ENCODE data around the gene KLK10.

KLK10 gene

DNA sequence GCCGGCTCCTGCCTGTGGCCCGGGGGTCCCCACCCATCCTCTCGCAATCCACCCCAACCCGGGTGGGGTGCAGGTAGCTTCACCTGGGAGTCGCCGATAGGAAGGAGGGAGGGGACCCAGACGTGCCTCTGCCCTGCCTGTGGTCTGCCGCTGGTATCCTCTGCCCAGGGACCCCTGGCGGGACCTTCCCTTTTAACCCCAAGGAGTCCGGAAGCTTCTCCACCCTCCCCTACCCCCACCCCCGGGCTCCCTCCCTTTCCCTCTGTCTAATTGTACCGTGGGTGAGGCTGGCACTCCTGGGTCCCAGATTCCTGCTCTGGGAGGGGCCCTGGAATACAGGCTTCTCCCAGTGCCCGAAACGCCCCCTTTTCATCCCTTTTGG lies at the start of gene KLK10:
KLK10 (minus strand) TSS at position 166 of the 382 bp plus-strand sequence. CDS start 579 bp downstream, outside the sequence.
- DNase-seq (ENCODE audit: low read depth), result no peak

DNA sequence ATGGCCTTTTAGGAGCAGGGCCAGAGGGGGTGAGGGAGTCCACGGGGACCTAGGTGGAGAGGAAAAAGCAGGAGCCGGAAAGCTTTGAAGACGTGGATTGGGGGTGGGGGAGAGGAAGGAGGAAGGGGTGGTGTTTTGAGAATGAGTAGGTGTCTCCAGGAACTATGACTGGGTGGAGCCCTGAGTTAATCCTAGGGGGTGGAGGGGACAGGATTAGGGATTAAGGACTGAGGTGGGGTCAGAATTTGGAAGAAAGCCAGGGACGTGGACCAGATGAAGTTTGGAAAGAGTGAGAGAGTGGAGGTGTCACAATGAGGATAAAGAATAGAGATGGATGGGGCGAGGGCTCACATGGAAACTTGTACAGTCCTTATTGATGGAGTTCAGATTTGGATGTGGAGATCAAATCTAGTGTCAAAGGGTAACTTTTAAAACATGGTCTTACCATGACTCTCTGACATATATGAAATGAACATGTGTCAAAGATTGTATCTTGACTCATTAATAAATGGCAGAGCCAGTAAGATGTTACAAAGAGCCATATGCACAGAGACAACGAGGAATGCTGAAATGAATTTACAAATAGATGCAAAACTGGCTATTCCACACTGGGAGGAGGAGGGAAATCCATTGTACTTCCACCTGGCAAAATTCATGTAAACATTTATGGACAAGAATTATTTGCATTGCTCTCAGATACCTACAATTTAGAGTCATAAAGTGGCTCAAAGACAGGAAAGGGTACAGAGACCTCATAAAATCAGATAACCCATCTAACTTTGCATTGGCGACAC lies 47.1 kb upstream of the KLK10 start:
- DNase-seq (ENCODE audit: low read depth), result no peak

DNA sequence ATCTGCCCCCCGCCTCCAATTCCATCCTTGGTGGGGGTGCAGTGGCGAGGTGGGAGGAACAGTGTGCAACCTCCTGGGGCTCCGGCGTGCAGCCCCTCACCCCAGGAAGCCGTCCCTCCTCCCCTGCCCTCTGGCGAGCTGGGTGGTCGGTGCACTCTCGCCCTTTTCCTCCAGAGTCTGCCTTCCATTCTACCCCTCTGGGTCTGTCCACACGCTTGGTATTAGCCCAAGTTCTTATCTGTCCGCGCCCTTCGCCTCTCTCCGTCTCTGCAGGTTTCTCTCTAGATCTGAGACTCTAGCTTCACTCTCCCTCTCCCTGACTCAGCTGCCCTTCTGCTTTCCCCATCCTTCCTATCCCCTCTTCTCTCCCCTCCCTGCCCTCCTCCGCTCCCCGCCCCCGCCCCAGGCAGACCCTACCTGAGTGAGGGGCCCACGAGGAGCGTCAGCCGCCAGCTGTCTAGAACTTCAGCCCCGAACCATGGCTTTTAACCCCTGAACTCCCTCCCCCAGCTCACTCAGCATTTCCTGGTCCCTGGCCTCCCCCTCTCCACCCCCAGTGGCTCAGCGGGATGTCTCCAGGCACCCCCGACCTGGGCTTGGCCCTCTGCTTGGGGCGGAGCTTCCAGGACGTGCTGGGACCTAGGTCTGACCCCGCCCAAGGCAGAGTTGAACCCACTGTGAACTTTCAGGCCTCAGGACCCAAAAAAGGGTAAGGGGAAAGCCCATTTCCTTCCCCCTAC lies 45.9 kb upstream of the KLK10 start:
- no peak for DNase-seq (ENCODE audit: low read depth)

GRCh38 chr19:51064534-51065220 lies 45.2 kb upstream of the KLK10 start, which contains the start of gene KLK13:
Gene KLK13, minus strand, starts transcription at chr19:51065092. Its CDS starts 25 bp downstream, at chr19:51065067.
- DNase-seq (ENCODE audit: low read depth), result no peak

DNA sequence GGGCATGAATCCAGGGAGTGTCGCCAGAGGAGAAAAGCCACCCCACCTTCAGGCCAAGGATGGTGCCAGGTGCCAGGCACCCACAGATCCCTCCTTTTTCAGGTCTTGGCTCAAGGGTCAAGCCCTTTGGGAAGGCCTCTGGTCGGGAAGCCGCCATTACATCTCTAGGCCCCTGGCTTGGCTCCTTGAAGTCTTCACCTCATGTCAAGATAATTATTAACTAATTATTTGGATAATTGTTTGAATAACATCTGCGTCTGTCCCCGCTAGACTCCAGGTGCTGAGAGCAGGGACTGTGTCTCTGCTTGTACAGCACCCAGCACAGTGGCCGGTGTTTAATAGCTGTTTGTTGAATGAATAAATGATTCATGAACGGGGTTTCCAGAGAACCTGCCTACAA lies 44.2 kb upstream of the KLK10 start:
- DNase-seq (ENCODE audit: low read depth), result no peak

- DNase-seq (ENCODE audit: low read depth), result no peak
These were observed 41.5 kb upstream of the KLK10 start for GRCh38 chr19:51060973-51061372.

DNA sequence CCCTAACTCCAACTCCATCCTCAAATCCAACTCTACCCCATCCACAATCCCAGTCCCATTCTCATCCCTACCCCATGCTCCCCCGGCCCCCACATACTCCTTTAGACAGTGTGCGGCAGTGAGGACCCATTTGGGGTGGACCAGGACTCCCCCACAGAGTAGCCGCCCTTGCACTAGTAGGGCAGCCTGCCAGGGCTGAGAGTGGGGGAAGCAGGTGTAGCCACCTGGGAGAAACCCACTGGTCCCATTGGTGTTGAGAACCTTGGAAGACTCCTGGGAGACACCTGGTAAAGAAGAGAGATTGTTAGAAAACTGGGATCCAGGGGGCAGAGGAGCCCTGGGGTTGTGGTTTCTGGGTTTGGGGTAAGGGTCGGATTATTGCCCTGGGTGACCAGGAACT lies 40.8 kb upstream of the KLK10 start:
- no peak for DNase-seq (ENCODE audit: low read depth)

DNA sequence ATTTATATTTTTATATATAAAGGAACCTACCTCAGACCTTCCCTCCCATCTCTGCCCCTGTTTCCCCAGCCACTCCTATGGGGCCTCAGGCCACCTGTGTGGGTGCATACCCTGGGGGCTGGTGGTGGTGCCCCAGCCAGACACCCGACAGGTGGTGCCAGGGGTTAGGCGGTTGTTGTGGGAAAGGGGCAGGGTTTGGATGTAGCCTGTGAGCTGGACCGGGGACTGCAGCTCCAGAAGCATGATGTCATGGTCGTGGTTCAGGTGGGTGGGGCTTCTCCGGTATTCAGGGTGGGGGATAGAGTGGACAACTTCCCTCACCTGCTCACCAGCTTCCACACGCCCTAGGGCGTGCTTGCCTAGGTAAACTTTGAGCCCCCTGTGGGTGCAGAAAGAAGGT lies 40.2 kb upstream of the KLK10 start:
- DNase-seq (ENCODE audit: low read depth), result no peak

DNA sequence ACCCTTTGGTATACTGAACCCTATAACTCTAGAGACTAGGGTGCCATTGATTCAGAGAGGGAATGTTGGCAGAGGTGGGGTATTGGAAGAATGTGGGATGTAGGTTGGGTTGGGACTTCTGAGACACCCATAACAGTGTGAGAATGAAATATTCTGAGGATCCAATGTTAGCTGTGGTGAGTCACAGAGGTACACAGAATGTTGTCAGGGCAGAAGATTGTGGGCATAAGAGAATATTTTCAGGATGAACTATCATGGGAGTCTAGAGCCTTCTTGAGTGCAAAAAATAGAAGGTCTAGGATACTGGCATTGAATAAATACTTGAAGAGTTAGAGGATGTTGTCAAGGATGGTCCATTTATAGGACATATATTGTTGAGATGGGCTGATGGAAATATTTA lies 36.4 kb upstream of the KLK10 start:
- no peak for DNase-seq (ENCODE audit: low read depth)

GRCh38 chr19:51047031-51047335 lies 27.5 kb upstream of the KLK10 start:
- DNase-seq (ENCODE audit: low read depth), result no peak

- DNase-seq (ENCODE audit: low read depth), result no peak
These were observed 24.8 kb upstream of the KLK10 start for GRCh38 chr19:51044327-51044726.

DNA sequence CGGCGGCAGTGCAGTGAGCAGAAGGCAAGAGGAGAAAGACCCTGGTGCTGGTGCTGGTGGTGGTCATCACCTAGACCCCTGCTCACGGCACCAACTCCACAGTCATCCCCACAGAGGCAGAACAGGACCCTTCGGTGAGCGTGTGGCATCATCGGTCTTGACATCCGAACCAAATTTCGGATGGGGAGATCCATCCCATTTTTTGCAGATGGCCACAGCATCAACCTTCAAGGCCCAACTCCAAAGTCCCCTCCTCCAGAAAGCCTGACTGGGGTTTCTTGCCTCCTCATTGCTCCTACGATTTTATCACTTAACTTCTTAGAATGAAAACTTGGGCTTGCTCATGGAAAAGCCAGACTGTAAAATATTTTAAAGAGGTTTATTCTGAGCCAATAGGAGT lies 24.0 kb upstream of the KLK10 start:
- no peak for DNase-seq (ENCODE audit: low read depth)

GRCh38 chr19:51040151-51040550 lies 20.6 kb upstream of the KLK10 start:
- DNase-seq (ENCODE audit: low read depth), result no peak

DNA sequence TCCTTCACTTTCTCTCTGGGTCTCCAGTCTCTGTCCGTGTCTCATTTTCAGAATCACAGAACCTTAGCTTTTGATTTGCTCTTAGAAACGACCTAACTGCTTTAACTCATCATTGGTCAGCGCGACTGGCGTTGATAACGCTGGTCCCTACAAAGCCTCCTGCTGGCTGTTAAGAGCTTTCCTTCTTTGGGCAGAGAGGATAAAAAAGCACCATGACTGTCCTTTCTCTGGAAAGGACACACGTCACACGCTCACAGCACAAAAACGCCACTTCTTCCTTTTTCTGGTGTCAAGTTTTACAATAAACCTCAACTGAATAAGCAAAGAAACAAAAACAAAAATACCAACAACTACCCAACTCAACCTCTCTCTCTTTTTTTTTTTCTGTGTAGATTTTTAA lies 17.0 kb upstream of the KLK10 start:
- no peak for DNase-seq (ENCODE audit: low read depth)

GRCh38 chr19:51034704-51035103 lies 15.2 kb upstream of the KLK10 start, which contains the start of gene KLK12:
Gene KLK12, minus strand, starts transcription at chr19:51035002. Its CDS starts 381 bp downstream, at chr19:51034621.
- DNase-seq (ENCODE audit: low read depth), result no peak

DNA sequence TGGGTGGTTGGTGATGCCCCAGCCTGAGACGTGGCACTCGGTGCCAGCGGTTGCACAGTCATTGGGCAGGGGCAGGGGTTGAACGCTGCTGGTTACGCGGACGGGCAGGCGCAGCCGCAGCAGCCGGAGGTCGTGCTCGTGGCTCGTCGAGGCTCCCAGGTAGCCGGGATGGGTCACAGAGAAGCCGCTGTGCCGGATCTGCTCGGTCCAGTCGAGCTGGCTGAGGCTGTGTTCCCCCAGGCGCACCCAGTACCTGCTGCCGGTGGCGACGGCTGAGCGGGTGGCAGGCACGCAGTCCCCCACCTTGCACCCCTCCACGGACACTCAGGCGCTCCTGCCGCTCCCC lies 12.3 kb upstream of the KLK10 start:
- DNase-seq (ENCODE audit: low read depth), result no peak

DNA sequence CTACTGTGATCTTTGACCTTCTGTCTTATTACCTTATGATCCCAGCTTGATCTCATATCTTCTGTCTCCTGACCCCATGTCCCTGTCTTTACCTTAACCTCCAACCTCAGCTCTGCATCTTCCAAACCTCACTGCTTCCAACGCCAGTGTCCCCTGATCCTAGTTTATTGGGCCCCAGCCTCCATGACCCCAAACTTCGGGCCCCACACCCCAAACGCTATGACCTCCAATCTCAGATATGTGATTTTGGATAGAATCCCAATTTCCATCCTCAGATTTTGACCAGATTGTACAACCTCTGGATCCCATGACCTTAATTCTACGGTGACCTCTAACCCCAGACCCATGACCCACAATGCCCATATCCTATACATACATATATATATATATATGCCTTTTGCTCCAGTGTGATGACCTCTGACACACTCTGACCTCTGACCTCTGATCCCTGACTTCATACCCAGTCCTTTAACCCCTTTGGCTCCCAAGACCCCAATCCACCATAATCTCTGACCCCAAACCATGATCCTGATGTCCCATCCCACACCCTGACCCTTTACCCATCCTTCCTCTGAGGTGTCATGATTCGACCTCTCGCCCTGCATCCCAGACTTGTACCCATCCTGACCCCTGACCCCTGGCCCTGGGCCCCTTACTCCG lies 11.8 kb upstream of the KLK10 start:
- no peak for DNase-seq (ENCODE audit: low read depth)

DNA sequence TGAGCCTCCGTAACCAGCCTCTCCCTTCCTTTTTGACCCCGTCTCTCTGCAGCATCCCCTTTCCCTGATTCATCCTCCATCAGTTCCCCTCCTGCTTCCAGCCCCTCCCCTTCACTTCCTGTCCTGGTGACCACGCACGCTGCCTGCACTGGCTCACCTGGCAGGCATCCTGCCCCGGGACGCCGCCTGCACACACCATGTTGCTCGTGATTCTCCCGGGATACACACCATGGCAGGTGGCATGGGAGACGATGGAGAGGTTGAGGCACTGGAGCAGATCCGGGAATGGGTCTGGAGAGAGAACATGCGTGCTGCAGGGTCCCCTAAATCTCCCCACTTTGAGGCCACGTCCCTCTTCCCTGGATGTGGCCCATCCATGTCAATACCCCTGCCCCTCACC lies 11.1 kb upstream of the KLK10 start:
- no peak for DNase-seq (ENCODE audit: low read depth)

DNA sequence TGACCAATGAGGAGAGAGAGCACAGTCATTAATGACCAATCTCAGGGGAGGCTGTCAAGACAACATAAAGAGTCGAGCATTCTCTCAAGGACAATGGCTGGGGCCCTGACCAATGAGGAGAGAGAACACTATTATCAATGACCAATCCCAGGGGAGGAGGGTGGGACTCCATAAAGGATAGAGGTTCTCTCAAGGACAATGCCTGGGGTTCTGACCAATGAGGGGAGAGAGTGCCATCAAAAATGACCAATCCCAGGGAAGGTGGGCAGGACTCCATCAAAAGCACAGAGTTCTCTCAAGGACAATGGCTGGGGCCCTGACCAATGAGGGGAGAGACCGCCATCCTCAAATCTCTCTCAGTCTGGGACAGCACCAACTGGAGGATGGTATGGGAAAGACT lies 10.2 kb upstream of the KLK10 start:
- no peak for DNase-seq (ENCODE audit: low read depth)

DNA sequence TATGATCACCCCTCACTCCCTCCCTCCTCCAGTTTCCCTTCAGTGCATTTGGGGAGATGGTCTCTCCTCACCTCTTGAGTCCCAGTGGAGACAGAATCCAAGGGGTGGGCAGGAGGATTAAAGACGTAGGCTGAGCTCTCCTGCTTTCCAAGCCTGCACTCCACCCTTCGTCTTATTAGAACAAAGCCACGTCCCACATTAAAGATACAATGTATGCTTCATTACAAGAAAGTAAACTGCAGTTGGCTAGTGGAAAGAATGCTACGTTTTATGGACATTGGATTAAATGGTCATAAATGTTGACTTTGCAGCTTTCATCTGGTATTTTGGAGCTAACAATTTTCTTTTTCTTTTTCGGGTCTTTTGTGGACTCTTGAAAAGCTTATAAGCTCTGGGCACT lies 8.4 kb upstream of the KLK10 start:
- DNase-seq (ENCODE audit: low read depth), result no peak

GRCh38 chr19:51027126-51027806 lies 7.8 kb upstream of the KLK10 start:
- DNase-seq (ENCODE audit: low read depth), result no peak

GRCh38 chr19:51026554-51026831 lies 7.0 kb upstream of the KLK10 start, which contains the start of gene KLK11:
Gene KLK11, minus strand, starts transcription at chr19:51026616. Its CDS starts 985 bp downstream, at chr19:51025631.
- DNase-seq (ENCODE audit: low read depth), result no peak

All from activated T-cell treated with anti-CD3 and anti-CD28 coated beads for 24 hours (primary cell).